ENCODE results near the gene HMCES. TPM values are rescaled to one million over a fixed set of nuclear protein-coding genes. Genes with fewer than 3 reads are reported as not detected.

HMCES gene
- total and polyA plus RNA-seq, 2 of the 13 experiments (the other 11 are each of a cell fraction or from before 2014, with no cell fraction given), result 16.1 to 37.5 TPM

DNA sequence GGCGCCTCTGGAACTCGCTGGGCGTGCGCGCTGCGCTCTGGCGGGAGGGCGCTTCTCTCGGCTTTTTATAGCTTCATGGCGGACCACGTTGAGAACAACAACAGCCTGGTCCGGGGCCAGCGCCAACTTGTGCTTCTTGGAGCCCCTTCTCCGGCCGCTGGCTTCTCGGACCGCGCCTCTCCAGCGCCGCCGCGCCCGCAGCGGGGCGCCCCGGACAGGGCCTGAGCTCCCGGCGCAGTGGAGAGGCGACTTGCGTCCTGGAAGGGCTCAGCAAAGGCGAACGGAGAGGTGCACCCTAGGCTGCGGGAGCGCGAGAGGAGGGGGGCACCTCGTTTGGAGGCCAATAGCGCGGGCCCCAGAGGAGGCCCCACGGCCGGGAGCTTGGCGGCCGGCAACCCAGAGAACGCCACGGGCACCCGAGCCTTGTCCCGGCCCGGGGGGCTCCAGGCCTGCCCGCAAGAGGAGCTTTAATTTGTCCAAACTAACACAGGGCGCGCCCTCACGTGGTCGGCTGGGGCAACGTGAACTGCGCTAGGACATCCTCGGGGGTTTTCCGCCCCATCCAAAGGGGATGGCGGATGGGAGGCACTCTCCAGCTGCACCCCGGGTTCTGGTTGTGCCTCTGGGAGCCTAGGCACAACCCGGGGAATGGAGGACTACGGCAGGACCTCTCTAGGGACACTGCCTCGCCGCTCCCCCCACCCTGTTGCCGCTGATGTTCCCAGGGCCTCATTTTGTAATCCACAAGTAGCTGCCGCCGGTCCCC, 37.8 kb downstream of the HMCES start (continued):
- TF ChIP-seq TFE3 (CRISPR knock-in tag; IDR thresholded peaks at IDR 0.05) (0 out of 2 replicates have a peak, but pooled peaks have one; percentile 42), NFIB (CRISPR knock-in tag; IDR thresholded peaks at IDR 0.05; ENCODE audit: borderline replicate concordance) (no peak), ZNF543 (CRISPR knock-in tag; IDR thresholded peaks at IDR 0.05) (no peak), MIXL1 (CRISPR knock-in tag; IDR thresholded peaks at IDR 0.05) (no peak), NFATC3 (CRISPR knock-in tag; IDR thresholded peaks at IDR 0.05) (no peak), RNF2 (conservative IDR thresholded peaks at IDR 0.05; ENCODE audit: low read depth) (no peak), ZMAT3 (CRISPR knock-in tag; conservative IDR thresholded peaks at IDR 0.05) (peak; percentile 52; the same call in 1 of the 2 replicates), POLR2G (IDR thresholded peaks at IDR 0.05; ENCODE audit: low read depth, low read length) (peak; percentile 99; the same call in 1 of the 2 replicates), ZNF558 (CRISPR knock-in tag; IDR thresholded peaks at IDR 0.05; ENCODE audit: borderline replicate concordance) (no peak), SIX4 (CRISPR knock-in tag; IDR thresholded peaks at IDR 0.05) (no peak), SRY (CRISPR knock-in tag; IDR thresholded peaks at IDR 0.05) (peak; percentile 76; the same call in 1 of the 2 replicates), PCBP1 (IDR thresholded peaks at IDR 0.05; ENCODE audit: borderline replicate concordance, low read depth, low read length) (0 out of 2 replicates have a peak, but pooled peaks have one; percentile 45), EED (CRISPR knock-in tag; IDR thresholded peaks at IDR 0.05) (no peak), GATAD2A (CRISPR knock-in tag; IDR thresholded peaks at IDR 0.05) (no peak; the same call in 1 of the 2 replicates), HBP1 (CRISPR knock-in tag; IDR thresholded peaks at IDR 0.05; ENCODE audit: low read depth) (no peak), AGO1 (IDR thresholded peaks at IDR 0.05; ENCODE audit: low read depth, low read length, poor library complexity, severe bottlenecking) (no peak), CEBPG (CRISPR knock-in tag; IDR thresholded peaks at IDR 0.05) (no peak), ZHX1 (CRISPR knock-in tag; IDR thresholded peaks at IDR 0.05; ENCODE audit: low read depth) (no peak), HDAC2 (CRISPR knock-in tag; IDR thresholded peaks at IDR 0.05) (peak; percentile 55; the same call in 1 of the 2 replicates), NFIC (IDR thresholded peaks at IDR 0.05; ENCODE audit: low read length) (no peak), NCOA1 (CRISPR knock-in tag; IDR thresholded peaks at IDR 0.05) (no peak), MTERF4 (CRISPR knock-in tag; IDR thresholded peaks at IDR 0.05) (no peak; the same call in 1 of the 2 replicates), FOXJ3 (CRISPR knock-in tag; IDR thresholded peaks at IDR 0.05; ENCODE audit: borderline replicate concordance) (no peak), SOX13 (IDR thresholded peaks at IDR 0.05) (no peak), SOX13 (CRISPR knock-in tag; conservative IDR thresholded peaks at IDR 0.05 in 1 of 2, IDR thresholded peaks at IDR 0.05 in 1 of 2) (peak in 1 of 2 experiments; percentile 30; a peak in 1 of 4 replicates)
